ENCODE results near the gene POC5.

GRCh38 chr5:75640826-75641225 lies 76.4 kb downstream of the POC5 start:
- no peak for TF ChIP-seq CTCF (IDR thresholded peaks at IDR 0.05)
- TF ChIP-seq POLR2A (IDR thresholded peaks at IDR 0.05): no peak
